ENCODE data around the gene LSM4.
A peak's percentile ranks its signal among the peaks of the same experiment; 100 is the strongest.

The LSM4 gene

GRCh38 chr19:18291590-18292461 lies 31.1 kb downstream of the LSM4 start:
- peak; percentile 84 to 85 for DNase-seq

GRCh38 chr19:18291019-18291524 lies 31.8 kb downstream of the LSM4 start:
- no peak for DNase-seq

- peak; percentile 85 to 86 for DNase-seq
Observed at GRCh38 chr19:18290302-18291018, 32.4 kb downstream of the LSM4 start.

- DNase-seq, result no peak
Observed at GRCh38 chr19:18289471-18290301, 33.2 kb downstream of the LSM4 start.

GRCh38 chr19:18287836-18288772 lies 34.8 kb downstream of the LSM4 start:
- DNase-seq, result no peak

GRCh38 chr19:18286973-18287635 lies 35.8 kb downstream of the LSM4 start:
- DNase-seq, result no peak

GRCh38 chr19:18284712-18285360 lies 38.0 kb downstream of the LSM4 start:
- peak in 1 of 2 donors; percentile 55 for DNase-seq

- no peak for DNase-seq
Observed at GRCh38 chr19:18283338-18283737, 39.5 kb downstream of the LSM4 start.

- no peak for DNase-seq
Observed at GRCh38 chr19:18282788-18283141, 40.1 kb downstream of the LSM4 start.

GRCh38 chr19:18282021-18282787 lies 40.7 kb downstream of the LSM4 start:
- DNase-seq, result no peak

- DNase-seq, result peak; percentile 94 to 97
Observed at GRCh38 chr19:18281082-18282020, 41.5 kb downstream of the LSM4 start, which contains the start of gene JUND. Gene JUND (minus strand): TSS chr19:18281622. CDS start chr19:18281484, 138 bp downstream.

- peak; percentile 58 to 60 for DNase-seq
Observed at GRCh38 chr19:18280247-18281081, 42.4 kb downstream of the LSM4 start.

GRCh38 chr19:18279516-18280246 lies 43.2 kb downstream of the LSM4 start:
- DNase-seq, result peak; percentile 83 to 84

GRCh38 chr19:18279266-18279515 lies 43.7 kb downstream of the LSM4 start:
- no peak for DNase-seq

- peak in 1 of 2 donors; percentile 46 for DNase-seq
Observed at GRCh38 chr19:18278521-18279265, 44.2 kb downstream of the LSM4 start.

- no peak for DNase-seq
Observed at GRCh38 chr19:18274781-18275356, 48.0 kb downstream of the LSM4 start.

Data from stimulated activated CD4-positive, alpha-beta T cell treated with anti-CD3 and anti-CD28 coated beads, Interleukin-2, amount 100 ng/mL, for 48 hours (primary cell).